ENCODE data around the gene EIF4G3.
"Not testable (repeated sequence)": the region's sequence is repeated elsewhere in the genome, so short reads cannot be mapped to it uniquely, and the experiment has no call there.

Gene EIF4G3, protein sequence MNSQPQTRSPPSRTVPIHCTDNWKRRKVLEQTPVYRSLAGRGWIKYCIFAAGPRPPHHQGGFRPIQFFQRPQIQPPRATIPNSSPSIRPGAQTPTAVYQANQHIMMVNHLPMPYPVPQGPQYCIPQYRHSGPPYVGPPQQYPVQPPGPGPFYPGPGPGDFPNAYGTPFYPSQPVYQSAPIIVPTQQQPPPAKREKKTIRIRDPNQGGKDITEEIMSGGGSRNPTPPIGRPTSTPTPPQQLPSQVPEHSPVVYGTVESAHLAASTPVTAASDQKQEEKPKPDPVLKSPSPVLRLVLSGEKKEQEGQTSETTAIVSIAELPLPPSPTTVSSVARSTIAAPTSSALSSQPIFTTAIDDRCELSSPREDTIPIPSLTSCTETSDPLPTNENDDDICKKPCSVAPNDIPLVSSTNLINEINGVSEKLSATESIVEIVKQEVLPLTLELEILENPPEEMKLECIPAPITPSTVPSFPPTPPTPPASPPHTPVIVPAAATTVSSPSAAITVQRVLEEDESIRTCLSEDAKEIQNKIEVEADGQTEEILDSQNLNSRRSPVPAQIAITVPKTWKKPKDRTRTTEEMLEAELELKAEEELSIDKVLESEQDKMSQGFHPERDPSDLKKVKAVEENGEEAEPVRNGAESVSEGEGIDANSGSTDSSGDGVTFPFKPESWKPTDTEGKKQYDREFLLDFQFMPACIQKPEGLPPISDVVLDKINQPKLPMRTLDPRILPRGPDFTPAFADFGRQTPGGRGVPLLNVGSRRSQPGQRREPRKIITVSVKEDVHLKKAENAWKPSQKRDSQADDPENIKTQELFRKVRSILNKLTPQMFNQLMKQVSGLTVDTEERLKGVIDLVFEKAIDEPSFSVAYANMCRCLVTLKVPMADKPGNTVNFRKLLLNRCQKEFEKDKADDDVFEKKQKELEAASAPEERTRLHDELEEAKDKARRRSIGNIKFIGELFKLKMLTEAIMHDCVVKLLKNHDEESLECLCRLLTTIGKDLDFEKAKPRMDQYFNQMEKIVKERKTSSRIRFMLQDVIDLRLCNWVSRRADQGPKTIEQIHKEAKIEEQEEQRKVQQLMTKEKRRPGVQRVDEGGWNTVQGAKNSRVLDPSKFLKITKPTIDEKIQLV (N-terminal part only)

DNA sequence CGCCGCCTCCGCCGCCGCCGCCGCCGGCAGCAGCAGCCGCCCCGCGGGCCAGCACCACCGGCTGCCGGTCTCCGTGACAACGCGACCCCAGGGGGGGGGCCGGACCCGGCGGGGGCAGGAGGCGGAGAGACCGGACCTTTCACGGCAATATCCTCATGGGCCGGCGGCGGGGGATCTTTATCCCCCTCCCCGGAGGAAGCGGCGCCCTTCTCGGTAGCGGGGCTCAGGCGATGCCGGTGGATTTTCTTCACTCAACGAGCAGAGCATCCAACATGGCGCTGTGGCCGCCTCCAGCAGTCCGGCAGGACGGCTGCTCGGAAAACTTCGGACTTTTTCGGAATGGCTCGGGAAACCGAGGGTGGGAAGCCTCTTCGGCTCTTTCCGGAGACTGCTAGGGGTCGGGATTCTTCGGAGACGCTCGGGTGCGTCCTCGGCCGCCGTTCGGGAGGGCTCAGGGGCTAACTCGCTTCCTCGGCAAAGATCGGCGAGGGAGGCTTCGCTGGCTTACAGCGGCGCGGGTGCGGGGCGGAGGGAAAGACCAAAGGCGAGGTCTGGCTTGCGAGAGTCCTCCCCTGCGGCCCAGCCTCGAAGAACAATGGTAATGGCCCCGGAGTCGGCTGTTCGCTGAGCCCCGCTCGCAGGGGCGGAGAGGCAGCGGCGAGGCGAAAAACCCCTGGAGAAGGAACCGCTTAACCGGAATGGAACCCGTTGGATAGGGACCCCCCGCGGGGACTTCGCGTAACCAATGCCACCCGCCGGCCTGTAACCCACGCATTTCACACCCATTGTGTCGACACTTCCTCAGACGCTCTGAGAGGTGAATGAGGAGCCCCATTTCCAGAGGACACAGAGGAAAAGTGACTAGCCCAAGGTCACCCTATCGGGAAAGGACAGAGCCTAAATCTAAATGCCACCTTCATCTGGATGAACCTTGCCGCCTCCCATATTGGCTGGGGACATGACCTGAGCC, at the start of gene EIF4G3:
TSS of gene EIF4G3 (minus strand) at position 312 of the 970 bp plus-strand sequence. CDS start 174,155 bp downstream, outside the sequence.
- peak; percentile 98 to 100 for DNase-seq

DNA sequence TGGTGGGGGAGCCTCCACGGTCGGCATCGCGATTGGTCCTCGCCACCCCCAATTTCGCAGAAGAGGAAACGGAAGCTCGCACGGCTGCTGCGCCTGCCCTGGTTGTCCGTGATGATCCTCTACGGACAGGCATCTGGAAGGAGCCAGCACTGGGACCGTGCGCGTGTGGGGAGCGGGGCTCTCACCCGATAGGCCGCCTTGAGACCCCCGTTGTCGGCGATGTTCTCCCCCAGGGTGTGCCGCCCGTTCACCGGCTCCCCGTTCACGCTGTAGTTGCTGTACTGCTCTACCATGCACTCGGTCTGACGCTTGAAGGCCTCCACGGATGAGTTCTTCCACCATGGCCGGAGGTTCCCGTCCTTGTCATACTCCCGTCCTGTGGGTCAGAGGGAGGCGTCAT, 48.4 kb upstream of the EIF4G3 start:
- DNase-seq, result no peak

DNA sequence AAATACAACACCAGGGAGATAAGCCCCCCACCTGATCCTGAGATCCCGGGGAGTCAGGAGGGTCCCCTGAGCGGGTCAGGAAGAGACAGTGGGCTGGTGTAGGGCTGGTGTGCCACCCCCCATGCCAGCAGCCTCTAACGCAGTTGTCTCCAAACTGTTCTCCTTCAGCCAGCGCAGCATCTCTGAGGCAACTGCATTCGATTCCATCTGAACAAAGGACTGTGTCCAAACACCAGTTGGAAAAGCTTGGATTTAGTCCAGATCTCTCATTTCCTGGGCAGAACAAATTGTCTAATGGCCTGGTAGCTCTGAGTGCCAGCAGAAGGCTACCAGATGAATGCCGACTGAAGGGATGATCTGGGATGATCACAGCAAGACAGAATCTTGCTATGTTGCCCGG, 44.1 kb upstream of the EIF4G3 start:
- DNase-seq, result no peak

DNA sequence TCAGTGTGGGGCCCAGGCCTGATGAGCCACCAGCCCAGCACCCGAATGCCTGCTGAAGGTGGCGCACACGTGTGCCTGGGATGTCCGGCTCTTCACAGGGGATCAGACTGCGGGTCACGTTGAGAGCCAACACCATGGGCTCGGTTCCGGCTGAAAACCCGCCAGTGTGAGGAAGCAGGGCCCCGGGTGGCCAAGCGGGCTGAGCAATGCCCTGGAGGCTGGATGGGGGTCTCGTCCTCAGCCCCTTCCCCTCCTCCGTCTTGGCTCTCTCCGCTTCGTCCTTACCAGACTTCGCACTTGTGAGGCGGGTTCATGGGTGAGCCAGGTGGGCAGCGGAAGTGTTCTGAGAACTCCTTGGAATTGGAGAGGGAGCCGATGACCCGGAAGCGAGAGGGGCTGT, 43.0 kb upstream of the EIF4G3 start:
- no peak for DNase-seq

DNA sequence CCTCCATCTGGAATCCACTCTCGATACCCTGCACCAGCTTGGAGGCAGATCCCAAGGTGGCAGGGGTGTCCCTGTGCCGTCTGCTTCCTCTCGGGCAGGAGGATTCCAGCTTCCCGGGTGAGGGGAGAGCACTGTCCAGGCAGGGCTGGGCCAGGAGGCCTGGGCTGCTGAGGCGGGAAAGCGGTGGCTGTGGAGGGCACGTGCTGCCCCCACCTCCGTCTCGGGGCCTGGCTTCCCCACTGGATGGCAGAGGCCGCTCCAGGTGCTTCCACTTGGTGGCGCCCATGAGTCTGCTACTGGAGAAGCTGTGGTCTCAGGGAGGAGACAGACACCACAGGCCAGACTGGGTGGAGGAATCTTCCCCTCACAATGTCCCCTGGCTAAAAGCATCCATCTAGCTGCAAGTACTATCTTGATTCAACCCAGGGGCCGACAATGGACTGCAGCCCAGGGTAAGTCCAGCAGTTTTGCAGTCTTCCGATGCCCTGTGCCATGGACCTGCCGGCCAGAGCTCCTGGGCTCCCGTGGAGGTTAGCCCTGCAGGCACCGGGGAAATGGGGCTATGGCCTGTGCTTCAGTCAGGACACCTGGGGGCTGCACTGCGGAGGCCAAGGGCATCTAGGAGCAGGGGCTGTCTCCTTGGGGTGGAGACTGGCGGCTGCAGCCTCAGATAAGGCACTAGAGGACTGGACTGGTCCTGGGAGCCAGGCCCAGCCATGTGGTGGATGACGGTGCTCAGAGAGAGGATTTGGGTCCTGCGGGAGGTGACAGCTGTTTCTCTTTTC, 41.3 kb upstream of the EIF4G3 start:
- peak in 1 of 2 experiments; percentile 24 for DNase-seq

DNA sequence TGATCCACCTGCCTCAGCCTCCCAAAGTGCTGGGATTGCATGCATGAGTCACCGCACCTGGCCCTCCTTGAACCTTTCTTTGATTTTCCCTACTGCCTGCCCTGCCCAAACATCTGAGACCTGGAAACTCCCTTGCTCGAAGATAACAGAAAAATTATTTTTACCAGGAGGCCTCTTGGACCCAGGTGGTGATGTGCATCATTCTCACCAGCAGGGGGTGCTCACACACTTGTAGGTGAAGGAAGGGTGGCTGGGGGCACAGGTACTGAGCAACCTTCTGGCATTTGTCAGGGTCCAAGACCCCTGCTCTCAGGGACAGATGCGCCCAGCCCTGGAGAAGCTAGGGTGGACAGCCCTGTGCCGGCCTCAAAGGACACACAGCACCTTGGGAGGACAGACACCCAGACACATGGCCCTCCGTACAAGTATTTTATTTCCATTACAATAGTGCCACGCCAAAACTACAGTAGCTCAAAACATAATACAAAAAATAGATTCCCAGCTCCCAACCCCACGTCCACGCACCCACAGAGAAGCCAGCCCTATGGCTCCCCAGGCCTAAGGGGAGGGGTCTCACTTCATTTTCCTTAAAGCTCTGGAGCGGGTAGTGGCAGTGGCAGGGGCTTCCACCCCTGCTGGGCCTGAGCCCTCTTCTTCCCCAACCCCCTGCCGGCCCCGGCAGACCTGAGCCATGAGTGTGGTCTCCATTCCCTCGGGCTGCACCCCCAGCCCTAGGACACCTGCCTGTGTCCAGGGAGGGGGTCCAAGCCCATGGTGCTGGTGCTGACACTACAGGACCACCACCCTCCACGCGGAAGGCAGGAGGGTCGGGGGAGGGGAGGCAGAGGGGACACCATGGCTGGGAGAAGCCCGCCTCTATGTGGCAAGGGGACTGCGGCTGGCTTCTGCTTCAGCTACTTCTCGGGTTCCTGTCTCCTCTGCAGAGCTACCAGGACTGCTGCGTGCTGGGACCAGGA, 40.4 kb upstream of the EIF4G3 start:
- peak; percentile 50 to 62 for DNase-seq

DNA sequence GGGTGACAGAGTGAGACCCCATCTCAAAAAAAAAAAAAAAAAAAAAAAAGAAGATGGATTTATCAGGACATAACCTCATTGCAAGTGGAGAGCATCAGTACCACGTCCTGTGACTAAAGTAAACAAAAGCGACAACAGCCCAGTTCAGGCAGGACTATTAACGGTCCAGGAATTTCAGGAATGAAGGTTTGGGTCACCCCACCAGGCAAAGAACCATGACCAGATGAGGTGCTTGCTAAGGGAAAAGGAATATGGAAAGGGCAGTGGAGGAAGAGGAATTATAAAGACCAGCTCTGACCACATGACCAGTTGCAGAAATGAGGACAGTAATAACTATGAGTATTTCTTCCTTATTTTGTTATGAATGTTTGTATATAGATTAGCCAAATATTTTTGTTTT, 35.4 kb upstream of the EIF4G3 start:
- DNase-seq, result no peak

DNA sequence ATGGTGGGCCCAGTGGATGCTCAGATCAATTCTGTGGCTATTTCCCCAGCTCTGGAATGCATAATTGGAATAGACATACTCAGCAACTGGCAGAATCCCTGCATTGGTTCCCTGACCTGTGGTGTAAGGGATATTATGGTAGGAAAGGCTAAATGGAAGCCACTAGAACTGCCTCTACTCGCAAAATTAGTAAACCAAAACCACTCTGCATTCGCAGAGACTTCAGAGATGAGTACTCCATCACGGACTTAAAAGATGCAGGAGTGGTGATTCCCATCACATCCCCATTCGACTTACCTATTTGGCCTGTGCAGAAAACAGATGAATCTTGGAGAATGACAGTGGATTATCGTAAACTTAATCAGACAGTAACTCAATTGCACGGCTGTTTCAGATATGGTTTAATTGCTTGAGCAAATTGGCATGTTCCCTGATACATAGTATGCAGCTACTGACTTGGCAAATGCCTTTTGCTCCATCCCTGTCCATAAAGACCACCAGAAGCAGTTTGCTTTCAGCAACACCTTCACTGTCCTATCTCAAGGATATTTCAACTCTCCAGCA, 31.5 kb upstream of the EIF4G3 start:
- DNase-seq, result not testable (repeated sequence)

DNA sequence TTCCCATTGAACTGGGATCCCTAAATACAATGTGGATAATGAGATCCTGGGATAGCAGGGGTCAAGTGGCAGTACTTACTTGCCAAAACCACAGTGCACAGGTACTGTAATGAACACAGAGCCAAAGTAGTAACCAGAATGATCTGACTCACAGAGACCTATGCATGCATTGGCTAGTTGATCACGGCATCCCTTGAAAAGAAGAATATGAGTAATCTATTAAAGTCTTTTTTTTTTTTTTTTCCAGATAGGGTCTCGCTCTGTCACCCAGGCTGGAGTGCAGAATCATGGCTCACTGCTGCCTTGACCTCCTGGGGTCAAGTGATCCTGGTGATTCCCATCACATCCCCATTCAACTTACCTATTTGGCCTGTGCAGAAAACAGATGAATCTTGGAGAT, 29.4 kb upstream of the EIF4G3 start:
- no peak for DNase-seq

DNA sequence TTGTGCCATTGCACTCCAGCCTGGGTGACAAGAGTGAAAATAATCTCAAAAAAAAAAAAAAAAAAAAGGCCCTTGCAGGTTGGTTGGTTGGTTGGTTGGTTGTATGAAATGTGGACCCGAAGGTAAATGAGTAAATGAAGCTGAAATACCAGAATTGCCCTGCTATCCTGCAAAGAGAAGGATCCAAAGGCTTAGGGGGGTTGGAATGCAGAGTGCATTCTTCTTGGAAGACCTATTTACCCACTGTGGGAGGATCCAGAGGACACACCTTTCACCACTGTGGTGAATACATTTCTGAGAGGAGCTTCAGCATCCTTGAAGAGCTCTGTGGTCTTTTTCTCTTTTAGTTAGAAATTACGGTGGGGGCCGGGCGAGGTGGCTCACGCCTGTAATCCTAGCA, 28.7 kb upstream of the EIF4G3 start:
- no peak for DNase-seq

DNA sequence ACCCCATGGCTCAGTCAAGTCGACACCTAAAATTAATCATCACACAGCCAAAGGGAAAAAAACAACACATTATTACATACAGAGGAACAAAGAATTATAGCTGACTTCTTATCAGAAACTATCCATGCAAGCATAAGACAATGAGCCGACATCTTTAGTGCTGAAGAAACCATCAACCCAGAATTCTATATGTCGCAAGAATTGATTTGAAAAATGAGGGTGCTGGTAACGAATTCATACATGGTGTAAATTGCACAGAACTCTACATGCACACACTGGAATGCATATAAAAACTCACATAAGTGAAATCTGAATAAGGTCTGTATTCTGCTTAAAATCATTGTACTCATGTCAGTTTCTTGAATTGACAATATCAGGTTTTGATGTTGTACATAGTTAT, 25.0 kb upstream of the EIF4G3 start:
- no peak for DNase-seq

DNA sequence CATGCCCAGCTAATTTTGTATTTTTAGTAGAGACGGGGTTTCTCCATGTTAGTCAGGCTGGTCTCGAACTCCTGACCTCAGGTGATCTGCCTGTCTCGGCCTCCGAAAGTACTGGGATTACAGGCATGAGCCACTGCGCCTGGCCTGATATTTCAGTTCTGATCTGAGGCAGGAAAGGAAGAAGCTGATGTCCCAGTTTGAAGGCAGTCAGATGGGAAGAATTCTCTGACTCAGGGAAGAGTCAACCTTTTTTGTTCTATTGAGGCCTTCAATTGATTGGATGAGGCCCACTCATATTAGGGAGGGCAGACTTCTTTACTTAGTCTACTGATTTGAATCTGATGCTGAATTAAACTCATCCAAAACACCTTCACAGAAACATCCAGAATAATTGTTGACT, 24.5 kb upstream of the EIF4G3 start:
- DNase-seq, result not testable (repeated sequence)

DNA sequence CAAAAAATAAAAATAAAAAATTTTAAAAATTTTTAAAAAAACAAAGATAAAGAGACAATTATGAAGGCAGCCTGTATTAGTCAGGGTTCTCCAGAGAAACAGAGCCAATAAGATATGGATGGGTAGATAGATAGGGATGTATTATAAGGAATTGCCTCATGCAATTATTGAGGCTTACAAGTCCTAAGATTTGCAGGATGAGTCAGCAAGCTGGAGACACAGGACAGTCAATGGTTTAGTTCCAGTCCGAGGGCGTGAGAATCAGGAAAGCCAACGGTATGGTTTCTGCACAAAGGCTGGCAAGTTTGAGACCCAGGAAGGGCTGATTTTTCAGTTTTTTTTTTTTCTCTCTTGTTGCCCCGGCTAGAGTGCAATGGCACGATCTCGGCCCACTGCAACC, 24.1 kb upstream of the EIF4G3 start:
- DNase-seq, result no peak

DNA sequence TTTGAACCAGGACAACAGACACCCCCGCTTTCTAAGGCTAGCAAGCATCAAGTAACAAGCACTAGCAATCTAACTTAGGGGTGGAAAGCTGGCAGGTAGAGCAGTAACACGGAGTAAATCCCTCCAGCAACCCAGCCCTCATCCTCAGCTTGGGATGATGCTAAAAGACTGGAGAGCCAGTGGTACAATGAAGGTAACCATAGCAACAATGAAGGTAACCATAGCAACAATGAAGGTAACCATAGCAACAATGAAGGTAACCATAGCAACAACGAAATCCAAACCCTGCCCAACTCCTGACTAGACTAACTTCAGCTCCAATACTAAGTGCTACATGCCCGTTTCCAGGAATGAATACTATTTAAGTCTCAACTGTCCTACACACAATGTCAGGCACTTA, 22.2 kb upstream of the EIF4G3 start:
- no peak for DNase-seq

DNA sequence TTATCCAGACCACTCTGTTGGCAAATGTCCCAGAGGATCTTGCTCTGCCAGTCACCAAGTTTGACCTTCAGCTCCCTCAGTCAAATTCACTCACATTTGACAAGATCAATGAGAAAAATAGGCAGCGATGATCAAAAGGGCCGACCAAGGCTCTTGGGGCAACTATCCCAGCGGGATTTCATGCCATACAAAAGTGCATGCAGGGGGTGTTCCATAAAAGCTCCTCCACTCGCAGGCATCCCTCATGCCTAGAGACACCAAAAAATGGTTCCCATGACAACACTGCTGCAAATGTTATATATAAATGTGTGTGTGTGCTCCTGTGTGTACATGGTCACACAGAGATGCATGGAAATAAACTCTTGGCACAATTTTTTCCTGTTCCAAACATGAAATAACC, 16.2 kb upstream of the EIF4G3 start:
- no peak for DNase-seq

DNA sequence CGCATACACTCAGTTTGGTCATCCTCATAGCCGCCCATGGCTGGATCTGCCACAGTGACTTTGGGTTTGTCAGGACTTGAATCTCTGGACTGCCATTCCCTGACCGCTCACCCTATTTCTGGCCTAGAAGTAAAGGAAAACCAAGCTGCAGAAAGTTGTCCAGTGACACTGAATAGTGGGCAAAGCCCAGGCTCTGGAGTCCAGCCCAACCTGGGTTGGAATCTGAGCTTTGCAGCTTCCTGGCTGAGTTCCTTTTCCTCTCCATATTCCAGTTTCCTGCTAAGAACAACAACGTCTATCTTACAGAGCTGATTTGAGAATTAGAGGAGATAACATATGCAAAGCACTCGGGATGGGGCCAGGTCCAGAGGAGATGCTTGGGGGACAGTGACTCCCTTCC, 15.6 kb upstream of the EIF4G3 start:
- no peak for DNase-seq

DNA sequence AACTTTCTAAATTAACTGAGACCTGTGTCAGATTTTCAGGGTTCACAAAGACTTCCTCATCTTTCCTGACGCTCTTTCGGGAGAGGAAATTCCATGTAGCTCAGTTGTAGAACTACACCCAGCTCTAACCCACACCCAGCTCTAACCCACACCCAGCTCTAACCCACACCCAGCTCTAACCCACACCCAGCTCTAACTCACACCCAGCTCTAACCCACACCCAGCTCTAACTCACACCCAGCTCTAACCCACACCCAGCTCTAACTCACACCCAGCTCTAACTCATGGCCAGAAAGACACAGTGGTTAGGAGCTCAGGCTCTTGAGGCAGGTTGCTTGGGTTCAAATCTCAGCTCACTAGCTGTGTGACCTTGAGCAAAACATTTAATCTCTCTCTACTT, 14.1 kb upstream of the EIF4G3 start:
- DNase-seq, result not testable (repeated sequence)

DNA sequence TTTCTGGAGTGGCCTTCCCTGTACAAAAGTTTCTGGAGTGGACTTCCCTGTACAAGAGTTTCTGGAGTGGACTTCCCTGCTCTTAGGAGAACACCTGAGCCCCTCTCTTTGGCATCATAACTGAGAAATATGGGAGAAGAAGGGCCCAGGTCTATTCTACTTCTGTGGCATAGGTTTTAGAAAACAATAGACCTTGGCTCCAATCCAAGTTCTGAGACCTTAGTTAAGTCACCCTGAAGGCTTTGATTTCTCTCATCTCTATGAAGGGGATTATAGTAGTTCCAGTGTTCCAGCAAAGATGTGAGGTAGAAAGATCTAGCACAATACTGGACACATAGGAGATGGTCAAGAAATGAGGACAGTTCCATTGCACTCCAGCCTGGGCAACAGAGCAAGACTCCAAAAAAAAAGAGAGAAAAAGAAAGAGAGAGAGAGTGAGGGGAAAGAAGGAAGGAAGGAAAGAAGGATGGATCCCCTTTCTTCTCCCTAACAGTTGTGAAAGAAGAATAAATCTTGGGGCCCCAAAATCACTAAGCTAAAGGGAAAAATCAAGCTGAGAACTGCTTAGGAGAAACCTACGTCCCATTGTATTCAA, 13.3 kb upstream of the EIF4G3 start:
- no peak for DNase-seq

DNA sequence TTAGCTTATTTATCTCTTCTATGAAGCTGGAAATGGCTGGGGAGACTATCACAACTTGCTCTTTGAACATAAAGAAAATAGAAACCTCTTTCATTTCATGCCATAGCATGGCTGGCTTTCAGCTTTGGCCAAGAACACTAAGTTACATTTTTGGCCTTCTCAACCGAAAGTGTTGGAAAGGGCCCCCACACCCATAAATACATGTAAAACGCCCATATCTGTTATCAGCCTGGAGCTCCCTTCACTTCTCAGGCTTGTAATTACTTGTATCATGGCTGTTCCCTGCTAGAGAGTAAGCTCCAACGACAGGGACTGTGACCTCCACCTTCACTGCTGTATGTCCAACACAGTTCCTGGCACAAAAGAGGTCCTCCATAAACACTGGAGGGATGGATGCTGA, 12.7 kb upstream of the EIF4G3 start:
- DNase-seq, result no peak

Measured in stimulated activated CD4-positive, alpha-beta T cell treated with anti-CD3 and anti-CD28 coated beads, Interleukin-4, amount 100 ng/mL, for 4 hours (primary cell).